ENCODE data around the gene S1PR4. TPM values are rescaled to one million over a fixed set of nuclear protein-coding genes. Genes with fewer than 3 reads are reported as not detected.

S1PR4 gene
- polyA plus RNA-seq, 1 experiment = not detected

GRCh38 chr19:3133793-3134116, 44.8 kb upstream of the S1PR4 start:
- ChIA-PET POLR2A (no interaction called here), CTCF (no interaction called here)
- Histone ChIP-seq H3K9me3 (ENCODE audit: control insufficient read depth, insufficient read depth, low read length) (peaks cover 6% of the 10 kb centered on the region; the same call in 1 of the 2 replicates), H3K27me3 (ENCODE audit: control insufficient read depth, insufficient read depth, low read length) (no peaks in the 10 kb centered on the region), H3K4me3 (ENCODE audit: low read depth, low read length) (no peak overlapping the region), H3K27ac (ENCODE audit: low read depth, low read length) (no peak overlapping the region)
- no peak for DNase-seq (ENCODE audit: low read depth, low spot score)
- no peak for TF ChIP-seq CTCF (IDR thresholded peaks at IDR 0.05; ENCODE audit: low read depth, low read length)

GRCh38 chr19:3135961-3136683, 42.4 kb upstream of the S1PR4 start, which contains the start of gene GNA15:
GNA15 (plus strand) TSS chr19:3136033; CDS start chr19:3136451, 418 bp downstream.
- Histone ChIP-seq H3K9me3 (ENCODE audit: control insufficient read depth, insufficient read depth, low read length) (peaks cover 9% of the 10 kb centered on the region; the same call in 1 of the 2 replicates), H3K27me3 (ENCODE audit: control insufficient read depth, insufficient read depth, low read length) (no peaks in the 10 kb centered on the region), H3K27ac (ENCODE audit: low read depth, low read length) (no peak within 1 kb of the TSS), H3K4me3 (ENCODE audit: low read depth, low read length) (no peak within 1 kb of the TSS)
- TF ChIP-seq CTCF (IDR thresholded peaks at IDR 0.05; ENCODE audit: low read depth, low read length) = no peak
- ChIA-PET CTCF (interaction anchor here (0.7 to 1.6 kb wide), 3 partner anchors 10 to 27 kb away, joined by 3 to 4 read pairs (median 3); no protein-coding TSS in a partner anchor), POLR2A (no interaction called here)
- DNase-seq (ENCODE audit: low read depth, low spot score) = no peak

- ChIA-PET CTCF (interaction anchor here (1.3 to 1.6 kb wide), 2 partner anchors 10 kb away, joined by 4 to 5 read pairs; no protein-coding TSS in a partner anchor), POLR2A (no interaction called here)
- Histone ChIP-seq H3K9me3 (ENCODE audit: control insufficient read depth, insufficient read depth, low read length) (peaks cover 5% of the 10 kb centered on the region; the same call in 1 of the 2 replicates), H3K27ac (ENCODE audit: low read depth, low read length) (no peak overlapping the region), H3K4me3 (ENCODE audit: low read depth, low read length) (no peak overlapping the region), H3K27me3 (ENCODE audit: control insufficient read depth, insufficient read depth, low read length) (no peaks in the 10 kb centered on the region)
- DNase-seq (ENCODE audit: low read depth, low spot score) = no peak
- no peak for TF ChIP-seq CTCF (IDR thresholded peaks at IDR 0.05; ENCODE audit: low read depth, low read length)
Measured at GRCh38 chr19:3136684-3137055, 41.9 kb upstream of the S1PR4 start.

- no peak for TF ChIP-seq CTCF (IDR thresholded peaks at IDR 0.05; ENCODE audit: low read depth, low read length)
- Histone ChIP-seq H3K27ac (ENCODE audit: low read depth, low read length) (no peak overlapping the region), H3K9me3 (ENCODE audit: control insufficient read depth, insufficient read depth, low read length) (peaks cover 5% of the 10 kb centered on the region; the same call in 1 of the 2 replicates), H3K4me3 (ENCODE audit: low read depth, low read length) (no peak overlapping the region), H3K27me3 (ENCODE audit: control insufficient read depth, insufficient read depth, low read length) (no peaks in the 10 kb centered on the region)
- POLR2A ChIA-PET = no interaction called here
- no peak for DNase-seq (ENCODE audit: low read depth, low spot score)
- CTCF ChIA-PET = interaction anchor here (1.3 to 1.6 kb wide), 2 partner anchors 10 to 11 kb away, joined by 4 to 5 read pairs; no protein-coding TSS in a partner anchor
Measured at GRCh38 chr19:3137119-3137518, 41.5 kb upstream of the S1PR4 start.

- Histone ChIP-seq H3K9me3 (ENCODE audit: control insufficient read depth, insufficient read depth, low read length) (peaks cover 5% of the 10 kb centered on the region; the same call in 1 of the 2 replicates), H3K27ac (ENCODE audit: low read depth, low read length) (no peak overlapping the region), H3K27me3 (ENCODE audit: control insufficient read depth, insufficient read depth, low read length) (no peaks in the 10 kb centered on the region), H3K4me3 (ENCODE audit: low read depth, low read length) (no peak overlapping the region)
- no peak for DNase-seq (ENCODE audit: low read depth, low spot score)
- TF ChIP-seq CTCF (IDR thresholded peaks at IDR 0.05; ENCODE audit: low read depth, low read length) = no peak
- ChIA-PET POLR2A (no interaction called here), CTCF (interaction anchor here (1.0 to 1.4 kb wide), 2 partner anchors 9 to 30 kb away, joined by 4 to 6 read pairs; no protein-coding TSS in a partner anchor)
Measured at GRCh38 chr19:3138268-3138667, 40.3 kb upstream of the S1PR4 start.

Measured in AG04450 (cell line).